ENCODE data around the gene ZBTB16. TPM values are rescaled to one million over a fixed set of nuclear protein-coding genes. Genes with fewer than 3 reads are reported as not detected.

Gene ZBTB16
- total RNA-seq, 1 experiment from 2014 or later: 0.21 TPM

DNA sequence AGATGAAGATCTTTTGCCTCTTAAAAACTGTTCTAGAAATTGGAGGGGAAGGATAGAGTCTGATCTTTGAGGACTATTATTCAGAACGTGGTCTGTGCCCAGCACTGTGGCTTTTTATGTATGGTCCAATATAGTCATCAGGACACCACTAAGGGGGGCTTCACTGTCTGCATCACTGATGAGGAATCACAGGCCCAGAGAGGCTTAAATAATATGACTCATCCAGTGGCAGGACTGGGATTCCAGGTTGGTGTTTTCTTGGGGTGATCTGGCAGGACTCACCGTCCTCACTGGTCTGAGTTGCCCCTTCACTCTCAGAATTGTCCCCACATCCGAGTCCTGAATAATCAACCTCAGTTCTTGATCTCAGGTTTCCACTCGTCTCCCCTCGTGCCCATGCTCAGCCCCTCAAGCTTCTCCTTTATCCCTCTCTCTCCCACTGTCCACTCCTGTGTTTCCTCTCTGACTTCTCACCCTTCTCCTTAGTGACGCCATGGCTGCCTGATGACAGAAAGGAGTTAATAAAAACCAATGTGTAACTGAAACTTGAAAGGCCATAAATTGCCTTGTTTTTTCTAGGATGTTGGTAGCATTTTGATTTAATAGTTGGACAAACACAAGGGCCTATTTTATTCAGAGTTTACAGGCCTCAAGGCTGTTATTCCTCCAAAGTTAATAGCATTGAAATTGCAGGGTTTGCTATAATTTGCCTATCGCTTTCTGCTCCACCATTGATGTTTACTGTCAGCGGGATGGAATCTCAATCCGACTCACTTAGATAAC is 141.0 kb downstream of the ZBTB16 start:
- H3K27ac ChIP-seq (ENCODE audit: low read length): no peak overlapping the region
- no peak overlapping the region for H3K4me3 ChIP-seq (ENCODE audit: low read depth in 2 of 2, low read length in 2 of 2)
- DNase-seq (ENCODE audit: low read depth, low spot score) (no peak), ATAC-seq (no peak)
- H3K36me3 ChIP-seq (ENCODE audit: control insufficient read depth, insufficient read depth, low read length): no peaks in the 10 kb centered on the region
- no peaks in the 10 kb centered on the region for H3K4me1 ChIP-seq (ENCODE audit: control insufficient read depth, insufficient read depth, low read length)
- in situ Hi-C loops (cut with HindIII; ENCODE audit: low pct_unique_long_range_greater_than_20kb, low sequenced_read_pairs) (no loop called here), intact Hi-C loops (cut with micrococcal nuclease; ENCODE audit: unreplicated experiment) (no loop called here)
- ChIA-PET POLR2A (no interaction called here), CTCF (no interaction called here)
- peaks cover 20% of the 10 kb centered on the region for H3K27me3 ChIP-seq (ENCODE audit: control insufficient read depth, insufficient read depth, low read length)
- H3K9me3 ChIP-seq (ENCODE audit: control insufficient read depth, insufficient read depth, low read depth, low read length): no peaks in the 10 kb centered on the region
- BruUV-seq (replicated peaks): no TSS peak
- TF ChIP-seq POLR2AphosphoS5 (IDR thresholded peaks at IDR 0.05; ENCODE audit: low read depth, low read length): no peak
- TF ChIP-seq, protein P1, sequence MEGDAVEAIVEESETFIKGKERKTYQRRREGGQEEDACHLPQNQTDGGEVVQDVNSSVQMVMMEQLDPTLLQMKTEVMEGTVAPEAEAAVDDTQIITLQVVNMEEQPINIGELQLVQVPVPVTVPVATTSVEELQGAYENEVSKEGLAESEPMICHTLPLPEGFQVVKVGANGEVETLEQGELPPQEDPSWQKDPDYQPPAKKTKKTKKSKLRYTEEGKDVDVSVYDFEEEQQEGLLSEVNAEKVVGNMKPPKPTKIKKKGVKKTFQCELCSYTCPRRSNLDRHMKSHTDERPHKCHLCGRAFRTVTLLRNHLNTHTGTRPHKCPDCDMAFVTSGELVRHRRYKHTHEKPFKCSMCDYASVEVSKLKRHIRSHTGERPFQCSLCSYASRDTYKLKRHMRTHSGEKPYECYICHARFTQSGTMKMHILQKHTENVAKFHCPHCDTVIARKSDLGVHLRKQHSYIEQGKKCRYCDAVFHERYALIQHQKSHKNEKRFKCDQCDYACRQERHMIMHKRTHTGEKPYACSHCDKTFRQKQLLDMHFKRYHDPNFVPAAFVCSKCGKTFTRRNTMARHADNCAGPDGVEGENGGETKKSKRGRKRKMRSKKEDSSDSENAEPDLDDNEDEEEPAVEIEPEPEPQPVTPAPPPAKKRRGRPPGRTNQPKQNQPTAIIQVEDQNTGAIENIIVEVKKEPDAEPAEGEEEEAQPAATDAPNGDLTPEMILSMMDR (IDR thresholded peaks at IDR 0.05): no peak
- TF ChIP-seq, protein P2, sequence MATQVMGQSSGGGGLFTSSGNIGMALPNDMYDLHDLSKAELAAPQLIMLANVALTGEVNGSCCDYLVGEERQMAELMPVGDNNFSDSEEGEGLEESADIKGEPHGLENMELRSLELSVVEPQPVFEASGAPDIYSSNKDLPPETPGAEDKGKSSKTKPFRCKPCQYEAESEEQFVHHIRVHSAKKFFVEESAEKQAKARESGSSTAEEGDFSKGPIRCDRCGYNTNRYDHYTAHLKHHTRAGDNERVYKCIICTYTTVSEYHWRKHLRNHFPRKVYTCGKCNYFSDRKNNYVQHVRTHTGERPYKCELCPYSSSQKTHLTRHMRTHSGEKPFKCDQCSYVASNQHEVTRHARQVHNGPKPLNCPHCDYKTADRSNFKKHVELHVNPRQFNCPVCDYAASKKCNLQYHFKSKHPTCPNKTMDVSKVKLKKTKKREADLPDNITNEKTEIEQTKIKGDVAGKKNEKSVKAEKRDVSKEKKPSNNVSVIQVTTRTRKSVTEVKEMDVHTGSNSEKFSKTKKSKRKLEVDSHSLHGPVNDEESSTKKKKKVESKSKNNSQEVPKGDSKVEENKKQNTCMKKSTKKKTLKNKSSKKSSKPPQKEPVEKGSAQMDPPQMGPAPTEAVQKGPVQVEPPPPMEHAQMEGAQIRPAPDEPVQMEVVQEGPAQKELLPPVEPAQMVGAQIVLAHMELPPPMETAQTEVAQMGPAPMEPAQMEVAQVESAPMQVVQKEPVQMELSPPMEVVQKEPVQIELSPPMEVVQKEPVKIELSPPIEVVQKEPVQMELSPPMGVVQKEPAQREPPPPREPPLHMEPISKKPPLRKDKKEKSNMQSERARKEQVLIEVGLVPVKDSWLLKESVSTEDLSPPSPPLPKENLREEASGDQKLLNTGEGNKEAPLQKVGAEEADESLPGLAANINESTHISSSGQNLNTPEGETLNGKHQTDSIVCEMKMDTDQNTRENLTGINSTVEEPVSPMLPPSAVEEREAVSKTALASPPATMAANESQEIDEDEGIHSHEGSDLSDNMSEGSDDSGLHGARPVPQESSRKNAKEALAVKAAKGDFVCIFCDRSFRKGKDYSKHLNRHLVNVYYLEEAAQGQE (IDR thresholded peaks at IDR 0.05; ENCODE audit: insufficient read depth in 1 of 2, low read depth in 2 of 2, low read length in 1 of 2): no peak
- no peak for TF ChIP-seq SIN3A (IDR thresholded peaks at IDR 0.05; ENCODE audit: borderline replicate concordance, insufficient read depth, low read depth, low read length)
- TF ChIP-seq TCF7L2 (IDR thresholded peaks at IDR 0.05; ENCODE audit: low read depth, low read length): no peak

DNA sequence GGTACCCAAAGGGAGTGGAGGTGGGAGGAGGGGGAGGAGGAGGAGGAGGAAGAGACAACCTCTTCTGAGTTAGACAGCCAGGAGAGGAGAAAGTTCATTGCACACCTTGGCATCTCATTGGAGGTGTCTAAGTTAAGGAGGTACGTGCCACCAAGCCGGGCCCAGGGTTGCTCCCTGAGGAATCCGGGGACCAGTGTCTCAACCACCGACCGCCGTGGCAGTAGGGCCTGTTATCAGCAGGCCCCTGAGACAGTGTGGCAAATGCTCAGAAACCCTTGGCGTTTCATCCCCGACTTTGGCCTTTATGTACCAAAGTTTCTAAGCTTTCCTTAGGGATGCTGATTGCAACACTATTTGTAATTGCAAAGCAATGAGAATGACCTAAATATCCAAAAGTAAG is 141.7 kb downstream of the ZBTB16 start:
- DNase-seq (ENCODE audit: low read depth, low spot score) (no peak), ATAC-seq (no peak)
- H3K4me3 ChIP-seq (ENCODE audit: low read depth in 2 of 2, low read length in 2 of 2): no peak overlapping the region
- intact Hi-C loops (cut with micrococcal nuclease; ENCODE audit: unreplicated experiment) (no loop called here), in situ Hi-C loops (cut with HindIII; ENCODE audit: low pct_unique_long_range_greater_than_20kb, low sequenced_read_pairs) (no loop called here)
- no peaks in the 10 kb centered on the region for H3K9me3 ChIP-seq (ENCODE audit: control insufficient read depth, insufficient read depth, low read depth, low read length)
- POLR2A ChIA-PET: no interaction called here
- TF ChIP-seq POLR2AphosphoS5 (IDR thresholded peaks at IDR 0.05; ENCODE audit: low read depth, low read length) (no peak), TCF7L2 (IDR thresholded peaks at IDR 0.05; ENCODE audit: low read depth, low read length) (no peak), SIN3A (IDR thresholded peaks at IDR 0.05; ENCODE audit: borderline replicate concordance, insufficient read depth, low read depth, low read length) (no peak)
- TF ChIP-seq, protein P2 (IDR thresholded peaks at IDR 0.05; ENCODE audit: insufficient read depth in 1 of 2, low read depth in 2 of 2, low read length in 1 of 2): no peak
- TF ChIP-seq, protein P1 (IDR thresholded peaks at IDR 0.05): no peak
- peaks cover 20% of the 10 kb centered on the region for H3K27me3 ChIP-seq (ENCODE audit: control insufficient read depth, insufficient read depth, low read length)
- no peaks in the 10 kb centered on the region for H3K4me1 ChIP-seq (ENCODE audit: control insufficient read depth, insufficient read depth, low read length)
- no peak overlapping the region for H3K27ac ChIP-seq (ENCODE audit: low read length)
- no peaks in the 10 kb centered on the region for H3K36me3 ChIP-seq (ENCODE audit: control insufficient read depth, insufficient read depth, low read length)
- no TSS peak for BruUV-seq (replicated peaks)
- CTCF ChIA-PET: no interaction called here

Measured in Panc1 (cell line).